Occipital lobe (tissue), 3 donors: Measurements from ENCODE around the gene ABCG8. TPM values are rescaled to one million over a fixed set of nuclear protein-coding genes. Genes with fewer than 3 reads are reported as not detected.
"Not testable (repeated sequence)": the region's sequence is repeated elsewhere in the genome, so short reads cannot be mapped to it uniquely, and the experiment has no call there.

Experiments used
- DNase-seq: peaks from one replicate; lab custom pipeline; 2025; lab: John Stamatoyannopoulos, UW
- small RNA-seq: library from RNA; depleted of rRNA; stranded (forward); fragments of <200 nt; gene quantifications from one replicate; pipeline ENCODE3, GENCODE V24; 2014
- total RNA-seq: library from RNA; depleted of rRNA; stranded (reverse); fragments of >200 nt; gene quantifications from one replicate; pipeline ENCODE4 v1.2.3, GENCODE V29; 2014

The ABCG8 gene
- total RNA-seq, 1 donor from 2014 or later = 0.31 TPM

GRCh38 chr2:43911136-43911790 is 72.5 kb downstream of the ABCG8 start:
- not testable (repeated sequence) for DNase-seq

- DNase-seq = no peak
Measured at GRCh38 chr2:43924463-43924862, 85.7 kb downstream of the ABCG8 start.

GRCh38 chr2:43925431-43925830 is 86.7 kb downstream of the ABCG8 start:
- no peak for DNase-seq

GRCh38 chr2:43927442-43927841 is 88.7 kb downstream of the ABCG8 start:
- no peak for DNase-seq

- no peak for DNase-seq
Measured at GRCh38 chr2:43931293-43931692, 92.5 kb downstream of the ABCG8 start.

Small RNA genes within 50 kb of the gene (small RNA-seq; reads per million reads assigned to genes)
- not detected for gene RN7SL455P
- not detected for gene RNU6-1048P

Other genes starting within 250 kb of the ABCG8 start
- 40.9 TPM for gene THADA, start 242.9 kb upstream of the ABCG8 start, total RNA-seq
- 8.4 TPM for gene PLEKHH2, start 201.7 kb upstream of the ABCG8 start, total RNA-seq
- not detected for gene C1GALT1C1L, start 162.5 kb upstream of the ABCG8 start, total RNA-seq
- gene DYNC2LI1, start 64.9 kb upstream of the ABCG8 start, total RNA-seq = 41.5 TPM
- under 0.01 TPM for gene ABCG5, start 132 bp upstream of the ABCG8 start, total RNA-seq
- gene LRPPRC, start 157.0 kb downstream of the ABCG8 start, total RNA-seq = 108 TPM